ENCODE measurements around the gene ARL8A. TPM values are rescaled to one million over a fixed set of nuclear protein-coding genes. Genes with fewer than 3 reads are reported as not detected.
A peak's percentile ranks its signal among the peaks of the same experiment; 100 is the strongest.
"Not testable (repeated sequence)": the region's sequence is repeated elsewhere in the genome, so short reads cannot be mapped to it uniquely, and the experiment has no call there.

The ARL8A gene
- total RNA-seq, 4 donors from 2014 or later: 21.2 to 31.3 (median 23.1) TPM

DNA sequence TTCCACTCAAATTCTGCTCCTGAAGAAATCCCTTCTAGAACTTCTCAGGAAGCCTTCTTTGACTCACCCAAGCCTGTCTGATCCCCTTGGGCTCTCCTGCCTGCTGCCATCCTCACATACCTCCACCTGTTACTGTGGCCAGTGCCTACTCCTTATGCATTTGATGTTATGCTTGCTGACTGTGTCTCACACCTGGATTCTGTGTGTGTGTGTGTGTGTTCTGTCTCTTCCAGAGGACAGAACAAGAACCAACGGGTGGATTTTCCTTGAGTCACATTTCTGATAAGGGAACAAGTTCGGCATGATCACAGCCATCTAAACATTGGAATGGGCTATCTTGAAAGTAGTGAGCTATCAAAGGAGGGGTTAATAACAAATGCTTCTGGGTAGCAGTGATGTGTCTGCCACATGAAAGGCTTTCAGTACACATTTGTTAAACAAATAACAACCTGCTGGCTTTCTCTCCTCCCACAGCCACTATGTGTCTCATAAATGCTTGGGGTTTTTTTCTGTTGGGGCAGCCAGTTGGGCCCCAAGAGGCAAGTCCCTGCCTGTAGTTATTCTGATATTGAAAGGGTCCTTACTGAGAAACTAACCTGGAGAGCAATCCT lies 30.7 kb downstream of the ARL8A start:
- TF ChIP-seq, protein P1, sequence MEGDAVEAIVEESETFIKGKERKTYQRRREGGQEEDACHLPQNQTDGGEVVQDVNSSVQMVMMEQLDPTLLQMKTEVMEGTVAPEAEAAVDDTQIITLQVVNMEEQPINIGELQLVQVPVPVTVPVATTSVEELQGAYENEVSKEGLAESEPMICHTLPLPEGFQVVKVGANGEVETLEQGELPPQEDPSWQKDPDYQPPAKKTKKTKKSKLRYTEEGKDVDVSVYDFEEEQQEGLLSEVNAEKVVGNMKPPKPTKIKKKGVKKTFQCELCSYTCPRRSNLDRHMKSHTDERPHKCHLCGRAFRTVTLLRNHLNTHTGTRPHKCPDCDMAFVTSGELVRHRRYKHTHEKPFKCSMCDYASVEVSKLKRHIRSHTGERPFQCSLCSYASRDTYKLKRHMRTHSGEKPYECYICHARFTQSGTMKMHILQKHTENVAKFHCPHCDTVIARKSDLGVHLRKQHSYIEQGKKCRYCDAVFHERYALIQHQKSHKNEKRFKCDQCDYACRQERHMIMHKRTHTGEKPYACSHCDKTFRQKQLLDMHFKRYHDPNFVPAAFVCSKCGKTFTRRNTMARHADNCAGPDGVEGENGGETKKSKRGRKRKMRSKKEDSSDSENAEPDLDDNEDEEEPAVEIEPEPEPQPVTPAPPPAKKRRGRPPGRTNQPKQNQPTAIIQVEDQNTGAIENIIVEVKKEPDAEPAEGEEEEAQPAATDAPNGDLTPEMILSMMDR (IDR thresholded peaks at IDR 0.05): no peak
- TF ChIP-seq POLR2A (IDR thresholded peaks at IDR 0.05): no peak
- H3K4me3 ChIP-seq: no peak overlapping the region
- no peaks in the 10 kb centered on the region for H3K9me3 ChIP-seq
- intact Hi-C loops (cut with DNase I): no loop called here
- WGBS, 2 donors: 17 to 47% methylated on average over 1 to 2 of the region's 2 CpGs
- no peak for DNase-seq
- peak overlapping the region in 2 of 4 donors; percentile 32 to 62 for H3K27ac ChIP-seq
- no peaks in the 10 kb centered on the region for H3K27me3 ChIP-seq
- peaks cover 4 to 39% (median 21%) of the 10 kb centered on the region in 3 donors for H3K4me1 ChIP-seq
- H3K36me3 ChIP-seq: no peaks in the 10 kb centered on the region

DNA sequence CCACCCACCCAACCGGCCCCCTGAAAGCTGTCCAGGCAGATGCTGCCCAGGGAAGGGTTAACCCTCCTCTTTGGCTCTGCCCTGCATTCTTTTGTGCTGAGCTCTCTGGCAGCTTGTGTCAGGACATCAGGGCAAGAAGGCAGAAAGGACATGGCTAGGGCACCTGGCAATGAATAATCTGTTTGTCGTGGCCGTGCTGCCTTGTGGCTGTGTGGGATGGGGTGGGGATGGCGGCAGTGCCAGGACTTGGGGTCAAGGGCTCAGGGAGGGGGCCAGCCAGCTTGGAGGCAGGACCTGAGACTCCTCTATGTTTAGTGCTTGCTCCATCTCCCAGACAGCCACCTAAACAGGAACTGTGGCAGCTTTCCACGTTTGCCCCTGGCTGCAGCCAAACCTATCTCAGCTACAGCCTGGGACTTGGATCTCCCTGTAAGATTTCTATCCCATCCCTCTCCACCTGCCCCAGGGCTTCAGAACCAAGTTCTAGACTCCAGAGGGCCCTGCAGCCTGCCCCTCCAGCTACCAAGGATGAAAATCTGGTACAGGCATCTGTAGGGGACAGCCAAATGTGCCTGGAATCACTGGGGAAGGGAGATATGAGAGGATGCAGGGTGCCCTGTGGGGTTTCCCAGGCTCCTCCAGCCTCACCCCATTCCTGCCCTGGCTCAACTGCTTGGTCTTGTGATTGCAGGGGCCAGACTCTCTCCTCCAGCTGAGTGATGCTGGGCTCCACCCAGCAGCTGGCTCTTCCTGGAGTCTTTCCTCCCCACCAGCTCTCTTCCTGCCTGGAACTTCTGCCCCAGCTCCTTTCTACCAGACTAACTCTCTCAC lies 31.5 kb downstream of the ARL8A start:
- Histone ChIP-seq H3K9me3 (no peaks in the 10 kb centered on the region), H3K4me1 (peaks cover 4 to 39% (median 22%) of the 10 kb centered on the region in 3 donors), H3K27ac (peak overlapping the region; percentile 32 to 62 (median 46)), H3K36me3 (no peaks in the 10 kb centered on the region), H3K4me3 (no peak overlapping the region), H3K27me3 (no peaks in the 10 kb centered on the region)
- TF ChIP-seq, protein P1 (IDR thresholded peaks at IDR 0.05): no peak
- no peak for TF ChIP-seq POLR2A (IDR thresholded peaks at IDR 0.05)
- intact Hi-C loops (cut with DNase I): no loop called here
- WGBS, 2 donors: 10 to 13% methylated on average over 2 to 4 of the region's 5 CpGs
- no peak for DNase-seq

DNA sequence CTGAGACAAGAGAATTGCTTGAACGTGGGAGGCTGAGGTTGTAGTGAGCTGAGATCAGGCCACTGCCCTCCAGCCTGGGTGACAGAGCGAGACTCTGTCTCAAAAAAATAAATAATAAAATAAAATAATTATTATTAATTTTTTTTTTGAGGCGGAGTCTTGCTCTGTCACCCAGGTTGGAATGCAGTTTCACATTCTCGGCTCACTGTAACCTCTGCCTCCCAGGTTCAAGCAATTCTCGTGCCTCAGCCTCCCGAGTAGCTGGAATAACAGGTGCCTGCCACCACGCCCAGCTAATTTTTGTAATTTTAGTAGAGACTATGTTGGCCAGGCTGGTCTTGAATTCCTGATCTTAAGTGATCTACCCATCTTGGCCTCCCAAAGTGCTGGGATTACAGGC lies 32.9 kb downstream of the ARL8A start:
- 78 to 80% methylated on average over 6 to 7 of the region's 7 CpGs for WGBS, 2 donors
- H3K36me3 ChIP-seq; H3K27me3 ChIP-seq; H3K9me3 ChIP-seq; H3K27ac ChIP-seq; H3K4me3 ChIP-seq; DNase-seq; intact Hi-C loops (cut with DNase I): not testable (repeated sequence)
- H3K4me1 ChIP-seq: peaks cover 10 to 50% (median 34%) of the 10 kb centered on the region in 3 donors

DNA sequence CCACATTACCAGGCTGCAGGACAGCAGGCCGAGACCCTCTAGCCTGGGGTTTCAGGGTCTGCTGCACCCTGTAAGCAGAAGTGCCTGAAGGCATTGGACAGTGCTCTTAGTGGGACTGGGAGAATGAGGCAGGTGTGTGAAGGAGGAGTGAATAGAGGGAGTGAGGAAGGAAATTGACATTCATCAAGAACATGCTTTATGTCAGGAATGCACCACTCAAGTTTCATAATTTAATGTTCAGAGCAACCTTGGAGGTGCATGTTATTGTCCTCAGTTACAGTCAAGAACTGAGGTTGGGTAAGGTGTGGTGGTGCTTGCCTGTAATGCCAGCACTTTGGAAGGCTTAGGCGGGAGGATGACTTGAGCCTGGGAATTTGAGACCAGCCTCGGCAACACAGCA lies 33.6 kb downstream of the ARL8A start:
- 83 to 85% methylated on average over 3 of the region's 3 CpGs for WGBS, 2 donors
- intact Hi-C loops (cut with DNase I): no loop called here

DNA sequence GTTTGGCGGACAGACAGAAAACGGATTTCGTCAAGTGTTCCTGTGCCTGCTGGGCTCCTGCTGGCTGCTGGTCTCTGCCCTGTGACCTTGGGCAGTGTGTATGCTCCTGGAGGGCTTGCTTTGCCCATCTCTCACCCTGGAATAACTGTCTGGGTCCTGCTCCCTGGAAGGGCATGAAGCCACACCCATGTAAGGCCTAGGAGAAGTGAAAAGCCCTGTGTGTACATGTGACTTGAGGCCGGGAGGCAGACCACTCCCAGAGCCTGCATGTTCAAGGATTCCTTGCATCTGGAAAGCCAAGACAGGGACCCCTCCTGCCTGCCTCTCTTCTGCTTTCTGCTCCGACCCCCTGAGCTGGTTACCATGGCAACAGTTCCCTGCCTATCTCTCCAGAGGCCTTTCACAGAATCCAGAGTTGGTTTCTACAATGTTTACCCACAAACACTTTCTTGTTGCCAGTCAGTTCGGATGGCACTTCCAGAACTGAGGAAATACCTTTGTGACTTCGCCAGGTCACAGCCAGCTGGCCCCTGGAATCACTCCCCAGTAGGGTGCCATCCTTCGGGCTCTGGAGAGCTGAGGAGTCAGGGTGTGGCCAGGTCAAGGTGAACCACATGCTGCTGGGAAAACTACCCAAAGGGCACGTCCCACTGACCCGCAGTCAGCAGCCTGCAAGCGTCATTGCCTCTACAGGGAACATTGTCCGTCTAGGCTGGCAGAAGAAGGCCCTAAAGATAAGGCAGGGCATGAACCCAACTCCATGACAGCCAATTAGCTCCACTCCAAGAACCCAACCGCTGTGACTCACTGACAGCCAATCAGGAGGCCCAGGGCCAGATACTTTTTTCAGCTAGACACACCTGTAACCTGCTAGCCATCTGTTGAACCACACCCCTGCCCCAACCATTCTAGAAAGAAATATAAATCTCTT lies 36.5 kb downstream of the ARL8A start:
- 60% methylated on average over 5 to 6 of the region's 13 CpGs for WGBS, 2 donors
- Histone ChIP-seq H3K4me1 (peaks cover 16 to 68% (median 31%) of the 10 kb centered on the region in 3 donors), H3K9me3 (no peaks in the 10 kb centered on the region), H3K36me3 (no peaks in the 10 kb centered on the region), H3K4me3 (no peak overlapping the region), H3K27ac (peak overlapping the region; percentile 64 to 80 (median 70)), H3K27me3 (no peaks in the 10 kb centered on the region)
- TF ChIP-seq, protein P1 (IDR thresholded peaks at IDR 0.05): no peak
- no peak for TF ChIP-seq POLR2A (IDR thresholded peaks at IDR 0.05)
- intact Hi-C loops (cut with DNase I): no loop called here
- DNase-seq: no peak

More for the DNA sequence above, 33.6 kb downstream of the ARL8A start:
- no peak overlapping the region for H3K27ac ChIP-seq
- peaks cover 11 to 57% (median 38%) of the 10 kb centered on the region in 3 donors for H3K4me1 ChIP-seq
- no peak overlapping the region for H3K4me3 ChIP-seq
- H3K27me3 ChIP-seq: no peaks in the 10 kb centered on the region
- no peak for TF ChIP-seq POLR2A (IDR thresholded peaks at IDR 0.05)
- TF ChIP-seq, protein P1 (IDR thresholded peaks at IDR 0.05): no peak
- DNase-seq: no peak
- no peaks in the 10 kb centered on the region for H3K36me3 ChIP-seq
- no peaks in the 10 kb centered on the region for H3K9me3 ChIP-seq

Data from esophagus squamous epithelium (tissue), 5 donors.